ENCODE data around the gene ERCC1.

DNA sequence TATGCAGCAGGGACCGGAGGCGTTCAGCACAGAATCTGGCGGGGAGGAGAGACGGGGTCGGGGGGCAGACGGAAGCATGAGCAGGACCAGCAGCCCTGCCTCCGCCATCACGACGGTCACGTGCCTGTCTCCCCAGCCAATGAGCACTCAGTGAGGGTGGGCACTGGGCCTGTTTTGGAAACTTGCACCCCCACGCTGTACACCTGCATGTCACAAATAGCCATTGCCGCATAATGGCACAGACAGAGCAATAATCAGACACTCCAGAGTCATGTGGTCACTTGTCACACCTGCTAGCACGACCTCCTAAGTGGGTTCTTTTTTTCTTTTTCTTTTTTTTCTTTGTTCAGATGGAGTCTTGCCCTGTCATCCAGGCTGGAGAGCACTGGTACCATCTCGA, 62.1 kb downstream of the ERCC1 start:
- no peak for TF ChIP-seq CTCF (IDR thresholded peaks at IDR 0.05)
- TF ChIP-seq POLR2A (IDR thresholded peaks at IDR 0.05): no peak

All from adrenal gland (tissue), 5 donors.